Suprapubic skin (tissue), 4 donors: Measurements from ENCODE around the gene NCAN. TPM values are rescaled to one million over a fixed set of nuclear protein-coding genes. Genes with fewer than 3 reads are reported as not detected.
A peak's percentile ranks its signal among the peaks of the same experiment; 100 is the strongest.

ENCODE experiments used
- DNase-seq, 2 donors: peaks; one replicate each; pipeline ENCODE4 v3.0.0-alpha.2; 2019; ENCODE audit warnings: low spot score in 2 of 2
- H3K27ac ChIP-seq: fragments of 200-600 bp; sonication (generic); one replicate; pipeline ENCODE4 v1.5.1; 2019
- H3K27me3 ChIP-seq: fragments of 200-600 bp; sonication (generic); one replicate; pipeline ENCODE4 v1.5.1; 2019
- H3K36me3 ChIP-seq: fragments of 200-600 bp; sonication (generic); one replicate; pipeline ENCODE4 v1.5.1; 2019
- H3K4me1 ChIP-seq: fragments of 200-600 bp; sonication (generic); one replicate; pipeline ENCODE4 v1.5.1; 2019
- H3K4me3 ChIP-seq: fragments of 200-600 bp; sonication (generic); one replicate; pipeline ENCODE4 v1.5.1; 2019; ENCODE audit warnings: mild to moderate bottlenecking
- H3K9me3 ChIP-seq: fragments of 200-600 bp; sonication (generic); one replicate; pipeline ENCODE4 v1.5.1; 2019
- CTCF ChIP-seq, 2 donors: fragments of 200-600 bp in 1 of 2; fragments of 450-650 bp in 1 of 2; sonication (generic) in 1 of 2; IDR thresholded peaks; one replicate each; pipeline ENCODE4 v1.5.1; 2016 to 2019; ENCODE audit warnings: antibody characterized with exemption in 2 of 2, mild to moderate bottlenecking in 1 of 2, moderate library complexity in 1 of 2
- EP300 ChIP-seq: sonication (generic); formaldehyde crosslinking; IDR thresholded peaks from one replicate; pipeline ENCODE4 v1.6.1; 2017; ENCODE audit warnings: antibody characterized with exemption
- POLR2A ChIP-seq, 2 donors: fragments of 450-650 bp; IDR thresholded peaks; one replicate each; pipeline ENCODE4 v1.6.1; 2017; ENCODE audit warnings: antibody characterized with exemption in 2 of 2, mild to moderate bottlenecking in 2 of 2, moderate library complexity in 2 of 2
- POLR2AphosphoS5 ChIP-seq, 3 donors: sonication (generic); formaldehyde crosslinking; IDR thresholded peaks; one replicate each; pipeline ENCODE4 v1.6.1; 2017; ENCODE audit warnings: antibody characterized with exemption in 3 of 3
- WGBS: methylation state at CpG from one replicate; pipeline ENCODE4 v1.1.5; 2018; 5-methylcytosine and 5-hydroxymethylcytosine counted together
- total RNA-seq, 4 donors: library from RNA; depleted of rRNA; stranded (reverse); fragments of >200 nt; gene quantifications; one replicate each; pipeline ENCODE4 v1.1.0, GENCODE V29; 2016

NCAN gene
- total RNA-seq, 4 donors from 2014 or later, result not detected

- TF ChIP-seq CTCF (IDR thresholded peaks at IDR 0.05) (no peak), POLR2A (IDR thresholded peaks at IDR 0.05) (peak in 1 of 2 donors; percentile 23), EP300 (no peak), POLR2AphosphoS5 (IDR thresholded peaks at IDR 0.05) (peak in 2 of 3 donors; percentile 84 to 94)
- Histone ChIP-seq H3K4me3 (peak within 1 kb of the TSS; percentile 87), H3K9me3 (no peaks in the 10 kb centered on the region), H3K27ac (peak within 1 kb of the TSS; percentile 99), H3K27me3 (no peaks in the 10 kb centered on the region), H3K36me3 (peaks cover 10% of the 10 kb centered on the region), H3K4me1 (peaks cover 52% of the 10 kb centered on the region)
- WGBS, result under 1% methylated on average over 39 of the region's 53 CpGs
- DNase-seq, result peak; percentile 99 to 100
These were observed 19.5 kb upstream of the NCAN start, which contains the start of the genes BORCS8 and RFXANK for GRCh38 chr19:19192078-19192882. Gene BORCS8 (minus strand): TSS chr19:19192152. CDS start chr19:19192117, 35 bp downstream. Gene RFXANK (plus strand): TSS chr19:19192258. CDS start chr19:19193947, 1,689 bp downstream.

- no peak for DNase-seq
- no peak for TF ChIP-seq POLR2A (IDR thresholded peaks at IDR 0.05)
- TF ChIP-seq POLR2AphosphoS5 (IDR thresholded peaks at IDR 0.05), result no peak
- TF ChIP-seq CTCF (IDR thresholded peaks at IDR 0.05), result no peak
- TF ChIP-seq EP300, result no peak
- under 1% methylated on average over 13 of the region's 22 CpGs for WGBS
These were observed 18.8 kb upstream of the NCAN start for GRCh38 chr19:19192910-19193423.

GRCh38 chr19:19193926-19194325, 17.8 kb upstream of the NCAN start:
- no peak for DNase-seq
- 68% methylated on average over 5 of the region's 5 CpGs for WGBS
- peak overlapping the region; percentile 87 for H3K4me3 ChIP-seq
- H3K4me1 ChIP-seq, result peaks cover 52% of the 10 kb centered on the region
- H3K9me3 ChIP-seq, result no peaks in the 10 kb centered on the region
- no peak overlapping the region for H3K27ac ChIP-seq
- TF ChIP-seq POLR2A (IDR thresholded peaks at IDR 0.05) (no peak), EP300 (no peak), CTCF (IDR thresholded peaks at IDR 0.05) (no peak), POLR2AphosphoS5 (IDR thresholded peaks at IDR 0.05) (no peak)
- H3K36me3 ChIP-seq, result peaks cover 26% of the 10 kb centered on the region
- H3K27me3 ChIP-seq, result no peaks in the 10 kb centered on the region

More at GRCh38 chr19:19192910-19193423, 18.8 kb upstream of the NCAN start:
- H3K9me3 ChIP-seq, result no peaks in the 10 kb centered on the region
- peaks cover 16% of the 10 kb centered on the region for H3K36me3 ChIP-seq
- peak overlapping the region; percentile 87 for H3K4me3 ChIP-seq
- H3K4me1 ChIP-seq, result peaks cover 52% of the 10 kb centered on the region
- peak overlapping the region; percentile 99 for H3K27ac ChIP-seq
- no peaks in the 10 kb centered on the region for H3K27me3 ChIP-seq

- no peaks in the 10 kb centered on the region for H3K27me3 ChIP-seq
- 77% methylated on average over 14 of the region's 19 CpGs for WGBS
- TF ChIP-seq CTCF (IDR thresholded peaks at IDR 0.05) (no peak), POLR2AphosphoS5 (IDR thresholded peaks at IDR 0.05) (no peak), EP300 (no peak), POLR2A (IDR thresholded peaks at IDR 0.05) (no peak)
These were observed 9.8 kb upstream of the NCAN start for GRCh38 chr19:19201697-19202630.

More at GRCh38 chr19:19201697-19202630, 9.8 kb upstream of the NCAN start:
- H3K27ac ChIP-seq, result no peak overlapping the region
- H3K36me3 ChIP-seq, result peaks cover 33% of the 10 kb centered on the region
- DNase-seq, result peak in 1 of 2 donors; percentile 56
- peaks cover 15% of the 10 kb centered on the region for H3K4me1 ChIP-seq
- H3K9me3 ChIP-seq, result no peaks in the 10 kb centered on the region
- peak overlapping the region; percentile 69 for H3K4me3 ChIP-seq
